Superior temporal gyrus (tissue), 1 donor: ENCODE data around the gene MMS22L.

Experiments
- DNase-seq: peaks from one replicate; pipeline ENCODE4 v3.0.0-alpha.2; 2016; ENCODE audit errors: extremely low spot score

The MMS22L gene

DNA sequence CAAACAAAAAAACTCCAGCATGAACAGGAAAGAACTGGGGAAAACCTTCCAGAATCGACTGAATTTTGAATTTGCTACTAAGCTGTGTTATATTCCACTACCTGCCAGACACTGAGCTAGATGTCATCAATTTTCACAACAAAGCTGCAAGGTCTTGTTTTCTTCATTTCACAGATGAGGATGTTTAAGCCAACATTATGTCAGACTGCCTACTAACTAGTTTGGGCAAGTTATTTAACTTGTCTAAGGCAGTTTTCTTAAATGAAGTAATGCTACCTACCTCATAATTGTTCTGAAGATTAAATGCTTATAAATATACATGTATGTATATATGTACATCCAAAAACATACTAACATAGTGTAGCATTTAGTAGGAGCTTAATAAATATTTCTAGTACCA is 144.4 kb downstream of the MMS22L start:
- no peak for DNase-seq

DNA sequence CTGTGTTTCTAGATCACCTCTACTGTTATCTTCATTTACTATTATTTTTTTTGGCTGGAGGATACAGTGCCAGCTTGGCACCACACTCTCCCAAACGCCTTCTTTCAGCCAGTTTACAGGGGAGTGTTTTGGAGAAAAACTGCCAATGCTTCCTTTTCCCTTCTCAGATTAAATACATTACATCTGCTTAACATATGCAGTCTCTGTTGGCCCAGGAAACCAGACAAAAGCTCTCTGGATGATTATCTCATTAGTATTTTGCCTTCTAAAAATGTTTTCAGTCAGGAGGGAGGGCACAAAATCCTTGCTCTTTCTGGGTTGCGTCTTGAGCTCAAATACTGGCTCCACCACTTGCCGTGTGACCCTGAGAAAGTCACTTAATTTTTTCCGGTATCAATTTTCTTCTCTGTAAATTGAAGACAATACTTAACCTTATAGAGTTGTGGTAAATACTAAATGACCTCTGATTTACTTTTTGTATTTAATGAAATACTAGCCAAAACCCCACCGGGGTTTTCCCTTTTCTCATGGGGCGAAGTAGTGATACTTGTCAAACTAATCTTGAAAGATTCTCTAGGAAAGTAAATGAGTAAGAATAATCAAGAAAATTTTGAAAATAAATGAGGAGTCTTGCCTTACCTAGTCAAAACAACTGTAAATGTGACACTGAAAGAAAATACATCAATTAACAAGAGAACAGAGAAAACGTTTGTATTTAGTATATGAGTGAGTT is 146.2 kb downstream of the MMS22L start:
- DNase-seq, result no peak

DNA sequence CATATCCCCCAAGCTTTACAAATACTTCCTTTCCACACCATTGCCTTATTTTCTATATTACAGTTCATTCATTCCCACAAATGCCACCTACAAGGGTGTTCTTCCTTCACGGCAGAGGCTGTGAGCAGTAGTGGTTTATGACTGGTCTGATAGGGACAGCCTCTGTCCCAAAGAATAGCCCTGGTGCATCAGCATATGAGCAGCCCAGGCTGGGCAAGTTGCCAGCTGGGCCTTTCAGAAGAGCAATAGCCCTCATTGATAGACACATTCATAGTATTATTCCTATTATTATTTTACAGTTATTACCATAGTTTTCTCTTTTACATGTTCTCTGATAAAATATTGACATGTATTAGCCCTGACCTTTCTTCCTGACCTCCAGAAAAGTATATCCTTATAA is 149.9 kb downstream of the MMS22L start:
- peak; percentile 85 for DNase-seq

DNA sequence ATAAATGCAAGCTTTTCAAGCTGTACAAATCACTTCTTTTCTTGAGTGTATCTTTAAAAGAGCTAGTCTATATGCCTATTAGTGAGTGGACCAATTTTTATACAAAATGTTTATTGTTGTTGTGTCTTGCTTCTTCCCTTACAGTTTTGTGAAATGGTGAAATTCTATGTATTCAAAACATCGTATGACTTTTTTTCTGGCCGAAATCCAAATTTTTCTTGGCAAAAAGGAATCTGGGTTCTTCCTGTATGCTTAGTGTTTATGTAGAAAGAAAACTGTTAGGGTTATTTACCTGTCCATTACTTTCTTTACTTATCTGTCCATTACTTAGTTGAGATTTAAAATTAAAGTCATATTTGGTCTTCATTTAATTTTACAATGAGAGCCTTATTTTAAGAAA is 153.9 kb downstream of the MMS22L start:
- no peak for DNase-seq

GRCh38 chr6:97128507-97128906 is 154.5 kb downstream of the MMS22L start:
- DNase-seq, result no peak

DNA sequence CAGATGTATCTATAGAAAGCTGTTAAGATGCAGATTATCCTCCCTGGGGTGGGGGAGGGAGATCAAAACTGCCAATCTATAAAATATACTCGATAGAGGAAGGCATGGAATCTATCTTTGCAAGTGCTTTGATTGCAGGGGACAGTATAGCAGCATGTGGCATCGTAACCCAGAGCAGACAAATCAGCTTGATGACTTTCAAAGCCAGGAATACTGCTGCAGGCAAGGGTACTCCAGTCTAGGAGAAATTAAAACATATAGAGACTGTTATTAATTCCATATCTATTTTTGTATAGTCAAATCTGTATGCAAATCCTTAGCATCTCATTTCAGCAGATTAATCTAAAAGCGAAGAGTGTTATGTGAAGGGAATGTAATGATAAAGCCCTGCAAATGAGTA is 159.4 kb downstream of the MMS22L start:
- DNase-seq, result no peak

DNA sequence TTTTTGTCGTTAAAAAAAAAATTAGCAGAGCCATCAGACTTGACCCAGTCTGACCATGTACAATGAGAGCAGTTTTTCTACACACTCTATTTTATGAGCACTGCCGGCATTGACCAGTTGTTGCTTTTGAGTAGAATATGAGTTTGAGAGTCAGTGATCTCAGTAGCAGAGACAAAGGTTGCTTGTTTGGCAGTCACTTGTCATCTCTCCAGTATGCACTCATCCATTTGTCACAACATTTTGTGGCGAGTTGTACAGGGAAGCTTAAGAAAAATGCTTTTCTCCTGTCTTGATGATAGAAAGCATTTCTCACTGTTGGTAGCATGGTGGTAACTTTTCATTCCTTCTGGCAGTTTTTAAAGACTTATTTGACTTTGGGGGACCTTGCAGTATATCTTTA is 159.9 kb downstream of the MMS22L start:
- peak; percentile 55 for DNase-seq

DNA sequence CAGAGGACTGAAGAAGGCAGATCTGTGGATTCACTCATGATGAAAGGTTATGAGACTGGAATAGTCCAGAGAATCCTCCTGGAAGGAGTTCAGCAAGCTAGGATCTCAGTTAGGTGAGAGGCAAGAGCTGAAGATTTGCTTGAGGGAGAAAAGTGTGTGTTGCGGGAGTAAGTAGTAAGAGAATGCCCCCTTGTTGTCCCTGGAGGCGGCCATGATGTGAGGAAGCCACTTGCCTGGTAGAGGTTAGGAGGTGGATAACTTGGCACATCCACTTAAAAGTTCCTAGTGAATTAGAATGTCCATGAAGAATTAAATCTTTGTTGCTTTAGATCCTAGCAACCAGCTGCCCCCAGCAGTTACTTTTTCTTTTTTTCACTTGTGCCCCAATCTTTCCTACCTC is 162.5 kb downstream of the MMS22L start:
- DNase-seq, result no peak

- DNase-seq, result no peak
Measured at GRCh38 chr6:97114645-97115044, 168.4 kb downstream of the MMS22L start.

GRCh38 chr6:97113170-97113569 is 169.8 kb downstream of the MMS22L start:
- DNase-seq, result no peak

GRCh38 chr6:97111243-97111642 is 171.8 kb downstream of the MMS22L start:
- no peak for DNase-seq

DNA sequence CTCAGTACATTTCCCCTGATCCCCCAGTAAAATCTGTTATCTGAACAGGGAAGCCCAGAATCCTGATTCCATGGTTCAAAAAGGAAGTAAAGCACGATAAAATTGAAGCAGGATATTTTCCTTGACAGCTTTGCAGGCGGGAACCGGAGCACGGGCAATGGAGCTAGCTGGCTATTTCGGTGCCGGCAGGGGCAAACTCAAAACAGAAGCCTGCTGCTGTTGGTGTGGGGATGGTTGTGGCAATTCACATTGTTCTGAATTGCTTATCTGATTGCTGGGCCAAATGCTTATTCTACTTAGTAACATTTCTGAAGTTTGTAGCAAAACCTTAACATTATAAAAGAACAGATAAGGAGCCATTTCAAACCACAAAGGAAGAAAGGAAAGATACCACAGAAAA is 172.4 kb downstream of the MMS22L start:
- no peak for DNase-seq

DNA sequence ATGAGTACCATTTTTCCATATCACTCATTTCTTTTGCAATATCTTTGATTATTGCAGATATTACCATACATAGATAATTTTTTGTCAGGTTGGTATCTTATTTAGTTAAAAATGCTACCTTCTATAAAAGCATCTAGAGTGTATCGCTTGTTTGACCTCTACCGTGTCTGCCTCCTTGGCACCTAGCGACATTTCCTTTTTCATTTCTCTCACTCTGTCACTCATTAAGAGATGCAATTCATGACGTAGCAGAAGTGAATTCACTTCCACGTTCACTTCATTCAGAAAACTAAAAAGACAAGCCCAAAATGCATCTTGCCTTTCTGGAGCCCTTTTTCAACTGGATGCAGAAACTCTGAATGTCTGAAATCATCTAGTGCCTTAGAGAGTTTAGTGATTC is 172.9 kb downstream of the MMS22L start:
- DNase-seq, result no peak

- DNase-seq, result no peak
Measured at GRCh38 chr6:97109444-97109843, 173.6 kb downstream of the MMS22L start.

GRCh38 chr6:97102145-97102790 is 180.7 kb downstream of the MMS22L start:
- DNase-seq, result peak; percentile 79

GRCh38 chr6:97100696-97101095 is 182.3 kb downstream of the MMS22L start:
- DNase-seq, result no peak

DNA sequence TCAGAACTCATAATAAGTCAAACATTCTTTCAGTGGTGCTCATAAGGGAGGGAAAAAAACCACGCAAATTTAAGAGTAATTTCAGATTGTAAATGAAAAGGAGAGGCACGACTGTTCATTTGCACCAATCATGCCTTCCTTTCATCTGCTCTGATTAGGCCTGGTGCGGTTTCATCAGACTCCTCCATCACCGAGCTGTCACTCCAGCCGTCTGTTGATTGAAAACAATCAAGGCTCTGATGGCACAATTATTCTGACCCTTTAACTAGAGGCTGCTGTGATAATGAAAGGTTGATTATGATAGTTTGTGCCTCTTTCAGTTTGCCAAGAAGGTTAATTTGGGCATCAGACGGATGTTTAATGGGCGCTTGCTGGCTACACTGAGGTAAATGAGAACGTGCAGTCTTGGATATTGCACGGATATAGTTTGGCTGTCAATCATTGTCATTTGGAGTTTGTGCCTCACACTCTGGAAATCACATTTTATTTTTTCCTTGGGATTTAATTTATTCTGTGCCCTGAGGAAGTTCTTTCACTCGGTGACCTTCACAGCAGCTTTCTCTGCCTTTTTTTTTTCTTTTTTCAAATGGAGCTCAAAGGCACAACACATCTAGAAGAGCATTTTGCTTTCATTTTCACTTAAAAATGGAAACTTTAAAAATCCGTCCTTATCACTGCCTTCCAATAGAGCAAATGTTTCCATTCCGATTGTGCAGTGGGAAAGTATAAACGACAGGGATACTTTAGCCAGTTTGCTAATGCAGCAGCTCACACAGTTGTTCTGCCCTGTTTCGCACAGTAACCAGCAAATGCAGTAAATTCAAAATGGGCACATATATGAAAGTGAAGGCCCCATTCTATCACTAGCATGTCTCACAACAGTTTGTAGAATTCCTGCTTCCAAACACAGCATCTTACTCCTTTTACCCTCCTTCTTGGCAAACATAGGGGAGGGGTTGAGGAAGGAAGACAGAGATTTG is 185.7 kb downstream of the MMS22L start:
- peak; percentile 60 for DNase-seq

- no peak for DNase-seq
Measured at GRCh38 chr6:97095311-97095850, 187.6 kb downstream of the MMS22L start.

DNA sequence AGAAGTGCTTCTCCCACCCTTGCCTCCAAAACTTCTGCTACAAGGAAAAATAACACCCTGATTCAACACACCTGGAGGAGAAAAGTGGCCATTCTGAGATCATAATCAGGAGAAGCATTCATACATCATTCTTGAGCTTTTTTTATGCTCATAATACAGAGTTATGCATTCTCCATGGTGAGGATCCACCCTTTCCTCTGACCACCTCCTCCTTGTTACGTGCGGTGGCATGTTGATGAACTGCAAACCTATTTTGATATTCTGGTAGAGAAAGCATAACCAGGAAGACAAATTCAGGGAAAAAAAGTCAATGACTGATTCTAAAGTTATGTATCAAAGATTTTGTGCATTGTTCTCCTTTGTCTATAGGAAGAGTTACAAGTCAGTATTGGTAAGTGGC is 188.6 kb downstream of the MMS22L start:
- DNase-seq, result no peak

- no peak for DNase-seq
Measured at GRCh38 chr6:97092673-97093305, 190.2 kb downstream of the MMS22L start.
